Glutamatergic neuron (in vitro differentiated cells): ENCODE measurements around the gene TTC29. TPM values are rescaled to one million over a fixed set of nuclear protein-coding genes. Genes with fewer than 3 reads are reported as not detected.

Experiments used
- DNase-seq: peaks from one replicate; pipeline ENCODE4 v3.0.0; 2022
- H3K27ac Mint-ChIP-seq: one replicate; pipeline ENCODE4 v1.8.0; 2020; ENCODE audit warnings: mild to moderate bottlenecking, mixed read lengths, inconsistent platforms; ENCODE audit not compliant: unreplicated experiment
- H3K27me3 Mint-ChIP-seq: one replicate; pipeline ENCODE4 v1.8.0; 2020; ENCODE audit warnings: mild to moderate bottlenecking, moderate library complexity, mixed read lengths, inconsistent platforms; ENCODE audit not compliant: unreplicated experiment
- H3K36me3 Mint-ChIP-seq: one replicate; pipeline ENCODE4 v1.8.0; 2020; ENCODE audit warnings: mild to moderate bottlenecking, mixed read lengths, inconsistent platforms; ENCODE audit not compliant: unreplicated experiment
- H3K4me1 Mint-ChIP-seq: one replicate; pipeline ENCODE4 v1.8.0; 2020; ENCODE audit warnings: mild to moderate bottlenecking, low read depth, mixed read lengths, inconsistent platforms; ENCODE audit not compliant: unreplicated experiment
- H3K4me3 Mint-ChIP-seq: one replicate; pipeline ENCODE4 v1.8.0; 2020; ENCODE audit warnings: mild to moderate bottlenecking, mixed read lengths, inconsistent platforms; ENCODE audit not compliant: unreplicated experiment
- H3K9me3 Mint-ChIP-seq: one replicate; pipeline ENCODE4 v1.8.0; 2020; ENCODE audit warnings: mild to moderate bottlenecking, moderate library complexity, mixed read lengths, inconsistent platforms; ENCODE audit not compliant: unreplicated experiment
- CTCF ChIP-seq: fragments of 200-600 bp; sonication (generic); IDR thresholded peaks from one replicate; pipeline ENCODE4 v1.5.0; 2021; ENCODE audit not compliant: partially characterized antibody, unreplicated experiment
- long read RNA-seq: library from polyadenylated mRNA; unstranded; transcript quantifications from one replicate; pipeline ENCODE4 v2.0.0, GENCODE V29; 2020; ENCODE audit not compliant: unreplicated experiment
- total RNA-seq: library from RNA; stranded (reverse); fragmentation: NEBNext Ultra II Directional; extraction: Animal tissue kit (Norgen Biotek cat#: 25700); gene quantifications from one replicate; pipeline ENCODE4 v1.2.1, GENCODE V29; 2021; ENCODE audit not compliant: unreplicated experiment

TTC29 gene, protein sequence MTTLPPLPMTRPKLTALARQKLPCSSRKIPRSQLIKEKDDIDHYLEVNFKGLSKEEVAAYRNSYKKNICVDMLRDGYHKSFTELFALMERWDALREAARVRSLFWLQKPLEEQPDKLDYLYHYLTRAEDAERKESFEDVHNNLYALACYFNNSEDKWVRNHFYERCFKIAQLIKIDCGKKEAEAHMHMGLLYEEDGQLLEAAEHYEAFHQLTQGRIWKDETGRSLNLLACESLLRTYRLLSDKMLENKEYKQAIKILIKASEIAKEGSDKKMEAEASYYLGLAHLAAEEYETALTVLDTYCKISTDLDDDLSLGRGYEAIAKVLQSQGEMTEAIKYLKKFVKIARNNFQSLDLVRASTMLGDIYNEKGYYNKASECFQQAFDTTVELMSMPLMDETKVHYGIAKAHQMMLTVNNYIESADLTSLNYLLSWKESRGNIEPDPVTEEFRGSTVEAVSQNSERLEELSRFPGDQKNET
- 0.44 TPM for total RNA-seq
- long read RNA-seq, partial matches to known transcripts, result 0 of 1 reads
- long read RNA-seq, other reads (novel, unspliced or antisense), result 1 of 1 reads

GRCh38 chr4:146945556-146946374, at the start of gene TTC29:
Gene TTC29 (minus strand): TSS chr4:146945864. CDS start chr4:146939895, 5,969 bp downstream.
- H3K4me3 Mint-ChIP-seq, result peak within 1 kb of the TSS; percentile 81
- peaks cover 2% of the 10 kb centered on the region for H3K27me3 Mint-ChIP-seq
- no peak within 1 kb of the TSS for H3K27ac Mint-ChIP-seq
- peak; percentile 98 for DNase-seq
- peaks cover 2% of the 10 kb centered on the region for H3K9me3 Mint-ChIP-seq
- peaks cover 3% of the 10 kb centered on the region for H3K4me1 Mint-ChIP-seq
- no peak for TF ChIP-seq CTCF
- H3K36me3 Mint-ChIP-seq, result no peaks in the 10 kb centered on the region

GRCh38 chr4:146981651-146982050, 36.0 kb upstream of the TTC29 start:
- Mint-ChIP-seq H3K27me3 (no peaks in the 10 kb centered on the region), H3K4me1 (peaks cover 10% of the 10 kb centered on the region), H3K9me3 (no peaks in the 10 kb centered on the region), H3K36me3 (no peaks in the 10 kb centered on the region), H3K4me3 (no peak overlapping the region), H3K27ac (no peak overlapping the region)
- no peak for DNase-seq
- no peak for TF ChIP-seq CTCF

DNA sequence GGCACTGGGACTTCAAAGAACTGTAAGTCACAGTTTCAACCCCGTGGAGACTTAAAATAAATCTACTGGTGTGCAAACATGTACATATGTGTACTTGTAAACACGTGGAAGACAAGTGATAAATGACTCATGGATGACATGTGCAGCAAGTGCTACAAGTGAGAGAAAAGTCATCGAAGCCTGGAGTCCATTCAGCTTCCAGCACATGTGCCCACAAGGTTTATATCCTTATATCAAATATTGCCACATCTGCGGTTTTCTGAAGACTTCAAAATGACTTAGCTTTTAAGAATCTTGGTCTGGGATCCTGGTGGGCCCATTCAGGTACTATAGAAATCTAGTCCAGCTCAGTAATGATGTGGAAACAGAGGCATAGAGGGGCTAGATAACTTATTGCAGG, 33.0 kb upstream of the TTC29 start:
- Mint-ChIP-seq H3K27ac (no peak overlapping the region), H3K4me3 (no peak overlapping the region), H3K27me3 (peaks cover 3% of the 10 kb centered on the region), H3K36me3 (no peaks in the 10 kb centered on the region), H3K9me3 (peaks cover 6% of the 10 kb centered on the region), H3K4me1 (peaks cover 34% of the 10 kb centered on the region)
- TF ChIP-seq CTCF, result no peak
- DNase-seq, result no peak

GRCh38 chr4:146976145-146976544, 30.5 kb upstream of the TTC29 start:
- TF ChIP-seq CTCF, result no peak
- peak overlapping the region; percentile 88 for H3K27ac Mint-ChIP-seq
- H3K9me3 Mint-ChIP-seq, result peaks cover 6% of the 10 kb centered on the region
- DNase-seq, result no peak
- H3K27me3 Mint-ChIP-seq, result peaks cover 3% of the 10 kb centered on the region
- H3K36me3 Mint-ChIP-seq, result no peaks in the 10 kb centered on the region
- H3K4me1 Mint-ChIP-seq, result peaks cover 38% of the 10 kb centered on the region
- H3K4me3 Mint-ChIP-seq, result no peak overlapping the region
